Suprapubic skin (tissue), 3 donors: ENCODE results near the gene ZC3H7B.

Experiments used
- POLR2AphosphoS5 ChIP-seq, 3 donors: sonication (generic); formaldehyde crosslinking; IDR thresholded peaks; one replicate each; pipeline ENCODE4 v1.6.1; 2017; ENCODE audit warnings: antibody characterized with exemption in 3 of 3
- TF ChIP-seq, protein P1 (sequence below), 2 donors: fragments of 200-600 bp in 1 of 2; fragments of 450-650 bp in 1 of 2; sonication (generic) in 1 of 2; IDR thresholded peaks; one replicate each; pipeline ENCODE4 v1.5.1; 2016 to 2019; ENCODE audit warnings: antibody characterized with exemption in 2 of 2, mild to moderate bottlenecking in 1 of 2, moderate library complexity in 1 of 2

DNA sequence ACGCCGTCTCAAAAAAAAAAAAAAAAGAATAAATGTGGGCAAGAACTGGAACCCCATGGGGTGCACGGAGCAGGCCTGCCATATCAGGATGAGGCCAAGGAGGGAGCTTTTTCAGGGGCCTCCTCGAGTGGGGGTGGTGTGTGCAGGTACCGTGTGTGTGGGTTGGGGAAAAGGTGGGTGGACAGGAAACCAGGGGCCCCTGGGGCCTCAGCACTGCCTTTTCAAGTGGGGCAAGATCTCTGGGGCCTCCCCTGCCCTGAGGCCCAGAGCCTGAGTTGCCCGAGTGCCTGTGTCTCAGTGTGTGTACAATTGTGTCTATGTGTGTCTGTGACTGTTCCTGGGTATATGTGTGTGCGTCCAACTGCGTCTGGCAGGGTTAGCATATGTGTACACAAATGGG is 104.3 kb downstream of the ZC3H7B start:
- TF ChIP-seq POLR2AphosphoS5 (IDR thresholded peaks at IDR 0.05): no peak
- TF ChIP-seq, protein P1, sequence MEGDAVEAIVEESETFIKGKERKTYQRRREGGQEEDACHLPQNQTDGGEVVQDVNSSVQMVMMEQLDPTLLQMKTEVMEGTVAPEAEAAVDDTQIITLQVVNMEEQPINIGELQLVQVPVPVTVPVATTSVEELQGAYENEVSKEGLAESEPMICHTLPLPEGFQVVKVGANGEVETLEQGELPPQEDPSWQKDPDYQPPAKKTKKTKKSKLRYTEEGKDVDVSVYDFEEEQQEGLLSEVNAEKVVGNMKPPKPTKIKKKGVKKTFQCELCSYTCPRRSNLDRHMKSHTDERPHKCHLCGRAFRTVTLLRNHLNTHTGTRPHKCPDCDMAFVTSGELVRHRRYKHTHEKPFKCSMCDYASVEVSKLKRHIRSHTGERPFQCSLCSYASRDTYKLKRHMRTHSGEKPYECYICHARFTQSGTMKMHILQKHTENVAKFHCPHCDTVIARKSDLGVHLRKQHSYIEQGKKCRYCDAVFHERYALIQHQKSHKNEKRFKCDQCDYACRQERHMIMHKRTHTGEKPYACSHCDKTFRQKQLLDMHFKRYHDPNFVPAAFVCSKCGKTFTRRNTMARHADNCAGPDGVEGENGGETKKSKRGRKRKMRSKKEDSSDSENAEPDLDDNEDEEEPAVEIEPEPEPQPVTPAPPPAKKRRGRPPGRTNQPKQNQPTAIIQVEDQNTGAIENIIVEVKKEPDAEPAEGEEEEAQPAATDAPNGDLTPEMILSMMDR (IDR thresholded peaks at IDR 0.05): no peak
